ENCODE data around the gene RPL37A.

RPL37A gene

GRCh38 chr2:216548901-216549331, 50.3 kb downstream of the RPL37A start:
- H3F3A ChIP-seq (ENCODE audit: insufficient read depth, low read length) = no peaks in the 10 kb centered on the region
- no peaks in the 10 kb centered on the region for H3K9me3 ChIP-seq (replicated peaks; ENCODE audit: insufficient read depth, low read length)
- no peaks in the 10 kb centered on the region for H4K20me1 ChIP-seq (ENCODE audit: insufficient read depth, low read length)
- H3K27me3 ChIP-seq (replicated peaks; ENCODE audit: insufficient read depth, low read length) = no peaks in the 10 kb centered on the region
- TF ChIP-seq EZH2phosphoT487 (IDR thresholded peaks at IDR 0.05; ENCODE audit: low read length) (no peak), EZH2 (optimal IDR thresholded peaks at IDR 0.05; ENCODE audit: low read depth, low read length) (no peak), CTCF (IDR thresholded peaks at IDR 0.05; ENCODE audit: low read length) (no peak)
- H3K4me1 ChIP-seq (ENCODE audit: low read length) = no peaks in the 10 kb centered on the region
- no peak overlapping the region for H3K9ac ChIP-seq (ENCODE audit: low read length)
- H3K36me3 ChIP-seq (replicated peaks; ENCODE audit: insufficient read depth, low read length) = no peaks in the 10 kb centered on the region
- H3K4me2 ChIP-seq (ENCODE audit: low read depth, low read length) = no peak overlapping the region
- no peaks in the 10 kb centered on the region for H3K79me2 ChIP-seq (ENCODE audit: low read length)
- DNase-seq = no peak
- H3K4me3 ChIP-seq (ENCODE audit: low read length) = no peak overlapping the region
- no peak overlapping the region for H3K27ac ChIP-seq (ENCODE audit: low read length)
- no peak overlapping the region for H2AFZ ChIP-seq (ENCODE audit: low read length)
- no peaks in the 10 kb centered on the region for H3K9me2 ChIP-seq (replicated peaks; ENCODE audit: insufficient read depth, low read length)

GRCh38 chr2:216549926-216550690, 51.5 kb downstream of the RPL37A start:
- Histone ChIP-seq H3K79me2 (ENCODE audit: low read length) (no peaks in the 10 kb centered on the region), H3K27me3 (replicated peaks; ENCODE audit: insufficient read depth, low read length) (no peaks in the 10 kb centered on the region), H4K20me1 (ENCODE audit: insufficient read depth, low read length) (no peaks in the 10 kb centered on the region), H3K4me1 (ENCODE audit: low read length) (no peaks in the 10 kb centered on the region), H3K36me3 (replicated peaks; ENCODE audit: insufficient read depth, low read length) (no peaks in the 10 kb centered on the region), H3K9me2 (replicated peaks; ENCODE audit: insufficient read depth, low read length) (no peaks in the 10 kb centered on the region), H3K27ac (ENCODE audit: low read length) (no peak overlapping the region), H3K4me2 (ENCODE audit: low read depth, low read length) (no peak overlapping the region), H3K4me3 (ENCODE audit: low read length) (no peak overlapping the region), H2AFZ (ENCODE audit: low read length) (no peak overlapping the region), H3F3A (ENCODE audit: insufficient read depth, low read length) (no peaks in the 10 kb centered on the region), H3K9ac (ENCODE audit: low read length) (no peak overlapping the region), H3K9me3 (replicated peaks; ENCODE audit: insufficient read depth, low read length) (no peaks in the 10 kb centered on the region)
- TF ChIP-seq EZH2 (optimal IDR thresholded peaks at IDR 0.05; ENCODE audit: low read depth, low read length) (no peak), EZH2phosphoT487 (IDR thresholded peaks at IDR 0.05; ENCODE audit: low read length) (no peak), CTCF (IDR thresholded peaks at IDR 0.05; ENCODE audit: low read length) (no peak)
- DNase-seq = no peak

GRCh38 chr2:216551234-216552068, 52.8 kb downstream of the RPL37A start:
- no peak overlapping the region for H3K9ac ChIP-seq (ENCODE audit: low read length)
- no peak overlapping the region for H3K4me3 ChIP-seq (ENCODE audit: low read length)
- no peaks in the 10 kb centered on the region for H3K27me3 ChIP-seq (replicated peaks; ENCODE audit: insufficient read depth, low read length)
- H2AFZ ChIP-seq (ENCODE audit: low read length) = no peak overlapping the region
- H3F3A ChIP-seq (ENCODE audit: insufficient read depth, low read length) = no peaks in the 10 kb centered on the region
- no peaks in the 10 kb centered on the region for H3K4me1 ChIP-seq (ENCODE audit: low read length)
- no peak overlapping the region for H3K27ac ChIP-seq (ENCODE audit: low read length)
- H3K4me2 ChIP-seq (ENCODE audit: low read depth, low read length) = no peak overlapping the region
- DNase-seq = no peak
- TF ChIP-seq EZH2 (optimal IDR thresholded peaks at IDR 0.05; ENCODE audit: low read depth, low read length) = no peak
- no peak for TF ChIP-seq EZH2phosphoT487 (IDR thresholded peaks at IDR 0.05; ENCODE audit: low read length)
- no peak for TF ChIP-seq CTCF (IDR thresholded peaks at IDR 0.05; ENCODE audit: low read length)
- no peaks in the 10 kb centered on the region for H3K9me3 ChIP-seq (replicated peaks; ENCODE audit: insufficient read depth, low read length)
- H4K20me1 ChIP-seq (ENCODE audit: insufficient read depth, low read length) = no peaks in the 10 kb centered on the region
- H3K36me3 ChIP-seq (replicated peaks; ENCODE audit: insufficient read depth, low read length) = no peaks in the 10 kb centered on the region
- H3K79me2 ChIP-seq (ENCODE audit: low read length) = no peaks in the 10 kb centered on the region
- no peaks in the 10 kb centered on the region for H3K9me2 ChIP-seq (replicated peaks; ENCODE audit: insufficient read depth, low read length)

All from MM.1S (cell line).